PFSK-1 (cell line): ENCODE results near the gene UBE2E1.

ENCODE experiments used
- FOXP2 ChIP-seq: optimal IDR thresholded peaks from 2 replicates; pipeline ENCODE3; 2011; ENCODE audit warnings: borderline replicate concordance, control low read depth, inconsistent platforms; ENCODE audit not compliant: insufficient read depth; ENCODE audit errors: extremely low read length, extremely low read depth
- POLR2AphosphoS5 ChIP-seq: IDR thresholded peaks from 2 replicates; pipeline ENCODE4 v1.6.1; 2012; ENCODE audit warnings: low read depth, mild to moderate bottlenecking, control low read depth, low read length, moderate library complexity
- REST ChIP-seq, 2 experiments: IDR thresholded peaks; 2 replicates each; pipeline versions ENCODE4 v1.6.1 to v1.8.0; 2011 to 2012; ENCODE audit warnings: low read depth in 2 of 2, low read length in 2 of 2, control low read depth in 1 of 2, inconsistent platforms in 1 of 2, mild to moderate bottlenecking in 1 of 2, moderate library complexity in 1 of 2; ENCODE audit not compliant: insufficient read depth in 1 of 2
- SIN3A ChIP-seq: IDR thresholded peaks from 2 replicates; pipeline ENCODE4 v1.6.1; 2012; ENCODE audit warnings: mild to moderate bottlenecking, low read length, moderate library complexity, borderline replicate concordance; ENCODE audit not compliant: insufficient read depth
- TAF1 ChIP-seq: IDR thresholded peaks from 2 replicates; pipeline ENCODE4 v1.6.1; 2012; ENCODE audit warnings: low read length, control low read depth, borderline replicate concordance; ENCODE audit not compliant: insufficient read depth

GRCh38 chr3:23816721-23817120 is 11.0 kb downstream of the UBE2E1 start:
- TF ChIP-seq REST (IDR thresholded peaks at IDR 0.05; ENCODE audit: insufficient read depth in 1 of 2, low read depth in 2 of 2, low read length in 2 of 2) (no peak), SIN3A (no peak), POLR2AphosphoS5 (no peak), TAF1 (no peak), FOXP2 (no peak)
